Gastrocnemius medialis (tissue), 4 donors: Measurements from ENCODE around the gene KCNK16. TPM values are rescaled to one million over a fixed set of nuclear protein-coding genes. Genes with fewer than 3 reads are reported as not detected.

ENCODE experiments used
- ATAC-seq, 2 donors: fragments of 150-250 bp; one replicate each; pipeline ENCODE4 v1.9.1; 2016
- DNase-seq, 2 donors: peaks; one replicate each; pipeline ENCODE4 v3.0.0-alpha.2; 2019
- H3K27ac ChIP-seq, 4 donors: fragments of 200-600 bp; sonication (generic); 1 replicate in 1 of 4; 2 replicates in 3 of 4; pipeline ENCODE4 v1.5.1; 2016 to 2018; ENCODE audit warnings: mild to moderate bottlenecking in 2 of 4, moderate library complexity in 1 of 4
- H3K27me3 ChIP-seq, 3 donors: fragments of 200-600 bp; sonication (generic) in 2 of 3; 1 replicate in 1 of 3; 2 replicates in 2 of 3; pipeline versions ENCODE4 v1.5.1 to v1.6.0; 2016 to 2019; ENCODE audit warnings: mild to moderate bottlenecking in 1 of 3, moderate library complexity in 1 of 3
- H3K36me3 ChIP-seq, 2 donors: fragments of 200-600 bp; sonication (generic) in 1 of 2; one replicate each; pipeline ENCODE4 v1.5.1; 2017 to 2018
- H3K4me1 ChIP-seq, 2 donors: fragments of 200-600 bp; sonication (generic) in 1 of 2; one replicate each; pipeline ENCODE4 v1.5.1; 2016 to 2017; ENCODE audit warnings: mild to moderate bottlenecking in 2 of 2
- H3K4me3 ChIP-seq, 4 donors: fragments of 200-600 bp; sonication (generic) in 3 of 4; 1 replicate in 1 of 4; 2 replicates in 3 of 4; pipeline ENCODE4 v1.5.1; 2016 to 2019; ENCODE audit warnings: mild to moderate bottlenecking in 2 of 4
- H3K9me3 ChIP-seq, 3 donors: fragments of 200-600 bp; sonication (generic) in 2 of 3; 1 replicate in 1 of 3; 2 replicates in 2 of 3; pipeline ENCODE4 v1.5.1; 2016 to 2019
- CTCF ChIP-seq, 5 experiments: fragments of 450-650 bp in 3 of 5; fragments of 200-600 bp in 2 of 5; sonication (generic) in 2 of 5; IDR thresholded peaks in 4 of 5; conservative IDR thresholded peaks in 1 of 5; 1 replicate in 4 of 5; 2 replicates in 1 of 5; pipeline ENCODE4 v1.5.1; 2016 to 2019; ENCODE audit warnings: antibody characterized with exemption in 5 of 5, mild to moderate bottlenecking in 3 of 5, moderate library complexity in 3 of 5
- POLR2A ChIP-seq, 2 donors: fragments of 450-650 bp; IDR thresholded peaks; one replicate each; pipeline ENCODE4 v1.6.1; 2017; ENCODE audit warnings: antibody characterized with exemption in 2 of 2, mild to moderate bottlenecking in 2 of 2, moderate library complexity in 2 of 2
- in situ Hi-C, 4 donors: fragments of 200-750 bp; cut with MboI; loops; one replicate each; pipeline versions ENCODE4 v1.15.0 to v1.8.0; 2017; ENCODE audit warnings: low sequenced_read_pairs in 4 of 4
- intact Hi-C: fragments of 100-400 bp; cut with DNase I; formaldehyde crosslinking; loops from one replicate; pipeline ENCODE4 v1.15.1; 2023; ENCODE audit warnings: low total_unique reads
- total RNA-seq, 4 donors: library from RNA; depleted of rRNA; stranded (reverse); fragments of >200 nt; gene quantifications; one replicate each; pipeline versions ENCODE4 v1.1.0 to v1.2.3, GENCODE V29; 2016

Gene KCNK16
- total RNA-seq, 4 donors from 2014 or later = not detected

DNA sequence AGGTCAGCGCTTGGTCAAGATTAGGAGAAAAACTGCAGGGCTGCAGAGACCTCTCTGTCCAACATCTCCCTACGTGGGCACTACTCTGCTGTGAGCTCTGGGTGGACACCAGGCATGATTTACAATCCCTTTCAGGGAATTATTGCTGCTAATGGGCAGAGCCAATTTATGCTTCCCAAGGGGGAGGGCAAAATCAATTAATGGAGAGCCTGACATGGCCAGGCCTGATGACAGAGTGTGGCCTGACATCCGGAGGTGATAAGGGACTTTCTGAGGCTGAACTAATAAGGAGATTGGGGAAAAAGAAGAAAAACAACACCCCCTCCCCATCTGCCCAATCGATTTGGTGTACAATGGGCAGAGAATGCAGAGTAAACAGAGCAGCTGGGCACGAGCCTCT lies 5.0 kb upstream of the KCNK16 start:
- H3K27ac ChIP-seq = no peak overlapping the region
- peaks cover 0 to 2% (median 0%) of the 10 kb centered on the region in 3 donors for H3K27me3 ChIP-seq
- no peaks in the 10 kb centered on the region for H3K9me3 ChIP-seq
- no peaks in the 10 kb centered on the region for H3K4me1 ChIP-seq
- intact Hi-C loops = no loop called here
- TF ChIP-seq POLR2A (IDR thresholded peaks at IDR 0.05) (no peak), CTCF (IDR thresholded peaks at IDR 0.05 in 4 of 5, conservative IDR thresholded peaks at IDR 0.05 in 1 of 5) (no peak)
- H3K4me3 ChIP-seq = no peak overlapping the region
- in situ Hi-C loops = no loop called here
- no peaks in the 10 kb centered on the region for H3K36me3 ChIP-seq
- ATAC-seq (no peak), DNase-seq (no peak)

DNA sequence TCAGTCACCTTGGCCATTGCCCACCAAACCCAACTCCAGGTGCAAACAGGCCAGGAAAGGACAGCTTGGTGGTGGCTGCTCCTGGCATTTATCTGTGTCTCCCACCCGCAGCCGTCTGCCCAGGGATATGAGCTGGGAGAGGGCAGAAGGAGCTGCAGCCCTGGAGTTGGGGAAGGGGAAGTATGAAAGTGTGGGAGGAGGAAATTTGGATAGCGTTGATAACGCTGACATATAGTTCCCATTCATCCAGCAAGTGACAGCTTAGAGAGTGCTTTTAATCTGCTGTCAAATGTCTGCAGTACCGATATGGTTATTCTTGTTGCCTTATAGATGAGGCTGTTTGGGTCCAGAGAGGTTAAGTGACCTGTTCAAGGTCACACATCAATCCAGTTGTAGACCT lies 741 bp downstream of the KCNK16 start:
- Histone ChIP-seq H3K36me3 (no peaks in the 10 kb centered on the region), H3K9me3 (no peaks in the 10 kb centered on the region), H3K27me3 (no peaks in the 10 kb centered on the region), H3K4me3 (no peak overlapping the region), H3K27ac (no peak overlapping the region), H3K4me1 (no peaks in the 10 kb centered on the region)
- TF ChIP-seq POLR2A (IDR thresholded peaks at IDR 0.05) (no peak), CTCF (IDR thresholded peaks at IDR 0.05 in 4 of 5, conservative IDR thresholded peaks at IDR 0.05 in 1 of 5) (no peak)
- in situ Hi-C loops = loop anchor here in 2 of 4 donors (25.0 kb wide), 2 partner anchors 334 to 459 kb away; no protein-coding TSS in a partner anchor
- ATAC-seq = no peak
- no peak for DNase-seq
- intact Hi-C loops = no loop called here

- in situ Hi-C loops = loop anchor here in 2 of 4 donors (25.0 kb wide), 2 partner anchors 333 to 458 kb away; no protein-coding TSS in a partner anchor
These were observed 2.0 kb downstream of the KCNK16 start for GRCh38 chr6:39320363-39320984.

GRCh38 chr6:39319621-39320362 lies 2.7 kb downstream of the KCNK16 start:
- no peak for DNase-seq
- Histone ChIP-seq H3K4me3 (no peak overlapping the region), H3K4me1 (no peaks in the 10 kb centered on the region), H3K27ac (no peak overlapping the region), H3K9me3 (no peaks in the 10 kb centered on the region), H3K27me3 (peaks cover 0 to 2% (median 0%) of the 10 kb centered on the region in 3 donors), H3K36me3 (no peaks in the 10 kb centered on the region)
- TF ChIP-seq POLR2A (IDR thresholded peaks at IDR 0.05) (no peak), CTCF (IDR thresholded peaks at IDR 0.05 in 4 of 5, conservative IDR thresholded peaks at IDR 0.05 in 1 of 5) (no peak)
- intact Hi-C loops = no loop called here
- in situ Hi-C loops = loop anchor here in 2 of 4 donors (25.0 kb wide), 2 partner anchors 332 to 457 kb away; no protein-coding TSS in a partner anchor
- no peak for ATAC-seq

More at GRCh38 chr6:39320363-39320984, 2.0 kb downstream of the KCNK16 start:
- no peak overlapping the region for H3K27ac ChIP-seq
- intact Hi-C loops = no loop called here
- ATAC-seq (no peak), DNase-seq (no peak)
- no peaks in the 10 kb centered on the region for H3K27me3 ChIP-seq
- H3K36me3 ChIP-seq = no peaks in the 10 kb centered on the region
- no peaks in the 10 kb centered on the region for H3K4me1 ChIP-seq
- TF ChIP-seq POLR2A (IDR thresholded peaks at IDR 0.05) (no peak), CTCF (IDR thresholded peaks at IDR 0.05 in 4 of 5, conservative IDR thresholded peaks at IDR 0.05 in 1 of 5) (no peak)
- H3K9me3 ChIP-seq = no peaks in the 10 kb centered on the region
- no peak overlapping the region for H3K4me3 ChIP-seq
